Measurements from ENCODE around the gene MYO18B. TPM values are rescaled to one million over a fixed set of nuclear protein-coding genes. Genes with fewer than 3 reads are reported as not detected.

MYO18B gene
- total and polyA plus RNA-seq, 2 of the 4 experiments (the other 2 are of a cell fraction): under 0.01 TPM; not detected in 1

DNA sequence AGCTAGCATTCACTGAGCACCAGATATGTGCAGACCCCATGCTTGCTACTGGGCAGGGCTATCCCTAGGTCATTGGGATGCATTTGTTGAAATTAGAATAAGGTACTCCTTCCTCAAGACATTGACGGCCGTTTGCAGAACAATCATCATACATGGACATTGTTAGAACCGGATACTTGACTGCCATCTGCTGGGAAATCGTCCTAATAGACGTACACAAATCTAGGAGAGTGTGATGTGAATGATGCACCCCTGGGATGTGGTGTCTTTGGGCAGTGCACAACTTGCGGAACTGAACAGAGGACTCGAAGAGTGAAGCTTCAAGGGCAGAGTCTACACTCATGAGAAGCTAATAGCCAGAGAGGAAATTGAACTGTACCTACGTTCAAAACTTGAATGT lies 35.9 kb downstream of the MYO18B start:
- DNase-seq: peak; percentile 45
- intact Hi-C loops (cut with micrococcal nuclease) (no loop called here), in situ Hi-C loops (cut with MboI; ENCODE audit: low sequenced_read_pairs) (no loop called here), dilution Hi-C loops (cut with HindIII; ENCODE audit: low sequenced_read_pairs, unreplicated experiment) (no loop called here)
- H2AFZ ChIP-seq (replicated peaks; ENCODE audit: low read length, poor library complexity): no peak overlapping the region
- H2AK5ac ChIP-seq (ENCODE audit: low read depth, low read length): no peak overlapping the region
- no peaks in the 10 kb centered on the region for H3K9me1 ChIP-seq (ENCODE audit: insufficient read depth, low read length)
- H3K9me3 ChIP-seq (ENCODE audit: control insufficient read depth, insufficient read depth, low read length): no peaks in the 10 kb centered on the region
- H2BK5ac ChIP-seq (ENCODE audit: low read depth, low read length, poor library complexity, severe bottlenecking): no peak overlapping the region
- no peak overlapping the region for H3K23ac ChIP-seq (ENCODE audit: low read depth, low read length)
- H3K9ac ChIP-seq (ENCODE audit: low read depth, low read length): no peak overlapping the region
- ATAC-seq (ENCODE audit: low read depth): peak; percentile 64
- no peaks in the 10 kb centered on the region for H3K36me3 ChIP-seq (ENCODE audit: control insufficient read depth, insufficient read depth, low read length)
- no peak overlapping the region for H3K4me3 ChIP-seq (ENCODE audit: insufficient read depth, low read depth, low read length)
- H2AK9ac ChIP-seq (replicated peaks; ENCODE audit: low read depth, low read length, poor library complexity): no peak overlapping the region
- ChIA-PET POLR2A (ENCODE audit: unreplicated experiment) (no interaction called here), CTCF (interaction anchor here (0.8 kb wide), 1 partner anchor 552 kb away, joined by 3 read pairs; no protein-coding TSS in a partner anchor)
- no peaks in the 10 kb centered on the region for H3K79me1 ChIP-seq (ENCODE audit: low read depth in 1 of 2, low read length in 2 of 2)
- no peak overlapping the region for H4K5ac ChIP-seq (ENCODE audit: low read depth, low read length)
- TF ChIP-seq RAD21 (IDR thresholded peaks at IDR 0.05; ENCODE audit: low read length) (peak; percentile 40; the same call in 1 of the 2 replicates), SMC3 (IDR thresholded peaks at IDR 0.05; ENCODE audit: low read depth, low read length) (peak; percentile 23), ELK1 (IDR thresholded peaks at IDR 0.05; ENCODE audit: borderline replicate concordance, low read depth, low read length) (no peak)
- TF ChIP-seq, protein P1, sequence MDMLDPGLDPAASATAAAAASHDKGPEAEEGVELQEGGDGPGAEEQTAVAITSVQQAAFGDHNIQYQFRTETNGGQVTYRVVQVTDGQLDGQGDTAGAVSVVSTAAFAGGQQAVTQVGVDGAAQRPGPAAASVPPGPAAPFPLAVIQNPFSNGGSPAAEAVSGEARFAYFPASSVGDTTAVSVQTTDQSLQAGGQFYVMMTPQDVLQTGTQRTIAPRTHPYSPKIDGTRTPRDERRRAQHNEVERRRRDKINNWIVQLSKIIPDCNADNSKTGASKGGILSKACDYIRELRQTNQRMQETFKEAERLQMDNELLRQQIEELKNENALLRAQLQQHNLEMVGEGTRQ (IDR thresholded peaks at IDR 0.05; ENCODE audit: low read depth, low read length): no peak
- TF ChIP-seq, protein P2, sequence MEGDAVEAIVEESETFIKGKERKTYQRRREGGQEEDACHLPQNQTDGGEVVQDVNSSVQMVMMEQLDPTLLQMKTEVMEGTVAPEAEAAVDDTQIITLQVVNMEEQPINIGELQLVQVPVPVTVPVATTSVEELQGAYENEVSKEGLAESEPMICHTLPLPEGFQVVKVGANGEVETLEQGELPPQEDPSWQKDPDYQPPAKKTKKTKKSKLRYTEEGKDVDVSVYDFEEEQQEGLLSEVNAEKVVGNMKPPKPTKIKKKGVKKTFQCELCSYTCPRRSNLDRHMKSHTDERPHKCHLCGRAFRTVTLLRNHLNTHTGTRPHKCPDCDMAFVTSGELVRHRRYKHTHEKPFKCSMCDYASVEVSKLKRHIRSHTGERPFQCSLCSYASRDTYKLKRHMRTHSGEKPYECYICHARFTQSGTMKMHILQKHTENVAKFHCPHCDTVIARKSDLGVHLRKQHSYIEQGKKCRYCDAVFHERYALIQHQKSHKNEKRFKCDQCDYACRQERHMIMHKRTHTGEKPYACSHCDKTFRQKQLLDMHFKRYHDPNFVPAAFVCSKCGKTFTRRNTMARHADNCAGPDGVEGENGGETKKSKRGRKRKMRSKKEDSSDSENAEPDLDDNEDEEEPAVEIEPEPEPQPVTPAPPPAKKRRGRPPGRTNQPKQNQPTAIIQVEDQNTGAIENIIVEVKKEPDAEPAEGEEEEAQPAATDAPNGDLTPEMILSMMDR (conservative IDR thresholded peaks at IDR 0.05; ENCODE audit: low read depth, low read length): peak; percentile 38
- H3K4me1 ChIP-seq (ENCODE audit: control insufficient read depth, insufficient read depth, low read length): no peaks in the 10 kb centered on the region
- no peak overlapping the region for H2BK20ac ChIP-seq (ENCODE audit: low read depth, low read length)
- no peak overlapping the region for H3K56ac ChIP-seq (ENCODE audit: extremely low read depth, insufficient read depth, low read length)
- H2BK120ac ChIP-seq (ENCODE audit: low read depth, low read length): no peak overlapping the region
- BruUV-seq (replicated peaks): no TSS peak
- H4K20me1 ChIP-seq (ENCODE audit: insufficient read depth, low read length): no peaks in the 10 kb centered on the region
- WGBS, 2 experiments (ENCODE audit: extremely low coverage in 2 of 2, insufficient read length in 1 of 2): 18% methylated on average over 3 of the region's 8 CpGs; no CpG with 5 or more reads in 1 of the 2 experiments
- H3K14ac ChIP-seq (replicated peaks; ENCODE audit: low read depth, low read length): no peak overlapping the region
- H3K27me3 ChIP-seq (ENCODE audit: control insufficient read depth, insufficient read depth, low read length): peaks cover 2% of the 10 kb centered on the region; the same call in 1 of the 2 replicates
- no peak overlapping the region for H4K8ac ChIP-seq (ENCODE audit: low read depth in 2 of 2, low read length in 2 of 2)
- no peak overlapping the region for H3K18ac ChIP-seq (ENCODE audit: low read depth, low read length)
- H3K4me2 ChIP-seq (ENCODE audit: low read depth, low read length): no peak overlapping the region
- no peak overlapping the region for H3K27ac ChIP-seq (ENCODE audit: insufficient read depth, low read length)
- H4K91ac ChIP-seq (ENCODE audit: insufficient read depth, low read depth, low read length): no peak overlapping the region
- no peak overlapping the region for H3K4ac ChIP-seq (ENCODE audit: low read depth, low read length)
- H2BK15ac ChIP-seq (ENCODE audit: low read depth, low read length): no peak overlapping the region
